DMS79 treated with DMSO at 0.1 percent for 48 hours (cell line): ENCODE data around the gene MS4A13.
"Not testable (repeated sequence)": the region's sequence is repeated elsewhere in the genome, so short reads cannot be mapped to it uniquely, and the experiment has no call there.

Experiments used
- DNase-seq: peaks from one replicate; lab custom pipeline; 2025; lab: John Stamatoyannopoulos, UW

Gene MS4A13

GRCh38 chr11:60530454-60531100, 15.4 kb downstream of the MS4A13 start:
- DNase-seq, result no peak

DNA sequence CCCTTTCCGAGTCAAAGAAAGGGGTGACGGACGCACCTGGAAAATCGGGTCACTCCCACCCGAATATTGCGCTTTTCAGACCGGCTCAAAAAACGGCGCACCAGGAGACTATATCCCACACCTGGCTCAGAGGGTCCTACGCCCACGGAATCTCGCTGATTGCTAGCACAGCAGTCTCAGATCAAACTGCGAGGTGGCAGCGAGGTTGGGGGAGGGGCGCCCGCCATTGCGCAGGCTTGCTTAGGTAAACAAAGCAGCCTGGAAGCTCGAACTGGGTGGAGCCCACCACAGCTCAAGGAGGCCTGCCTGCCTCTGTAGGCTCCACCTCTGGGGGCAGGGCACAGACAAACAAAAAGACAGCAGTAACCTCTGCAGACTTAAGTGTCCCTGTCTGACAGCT, 17.2 kb downstream of the MS4A13 start:
- not testable (repeated sequence) for DNase-seq

DNA sequence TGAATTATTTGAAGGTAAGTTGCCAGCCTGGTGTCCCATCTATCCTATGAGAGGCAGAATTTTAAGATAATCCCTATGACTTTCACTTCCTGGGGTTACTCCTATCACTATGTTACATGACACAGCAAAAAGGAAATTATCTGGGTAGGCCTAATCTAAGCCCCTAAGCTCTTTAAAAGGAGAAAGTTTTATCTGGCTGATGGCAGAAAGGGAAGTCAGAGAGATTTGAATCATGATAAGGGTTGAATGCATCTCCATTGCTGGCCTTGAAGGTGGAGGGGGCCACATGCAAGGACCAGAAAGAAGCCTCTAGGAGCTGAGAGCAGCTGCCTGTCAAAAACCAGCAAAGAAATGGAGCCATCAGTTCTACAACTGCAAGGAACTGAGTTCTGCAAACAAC, 23.4 kb downstream of the MS4A13 start:
- not testable (repeated sequence) for DNase-seq

- no peak for DNase-seq
Measured at GRCh38 chr11:60544077-60544476, 28.9 kb downstream of the MS4A13 start.

DNA sequence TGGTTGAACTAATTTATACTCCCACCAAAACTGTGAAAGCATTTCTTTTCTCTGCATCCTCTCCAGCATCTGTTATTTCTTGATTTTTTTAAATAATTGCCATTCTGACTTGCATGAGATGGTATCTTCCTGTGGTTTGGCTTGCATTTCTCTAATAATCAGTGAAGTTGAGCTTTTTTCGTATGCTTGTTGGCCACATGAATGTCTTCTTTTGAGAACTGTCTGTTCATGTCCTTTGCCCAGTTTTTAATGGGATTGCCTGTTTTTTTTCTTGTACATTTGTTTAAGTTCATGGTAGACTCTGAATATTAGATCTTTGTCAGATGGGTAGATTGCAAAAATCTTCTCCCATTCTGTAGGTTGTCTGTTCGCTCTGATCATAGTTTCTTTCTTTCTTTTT, 46.1 kb downstream of the MS4A13 start:
- no peak for DNase-seq

DNA sequence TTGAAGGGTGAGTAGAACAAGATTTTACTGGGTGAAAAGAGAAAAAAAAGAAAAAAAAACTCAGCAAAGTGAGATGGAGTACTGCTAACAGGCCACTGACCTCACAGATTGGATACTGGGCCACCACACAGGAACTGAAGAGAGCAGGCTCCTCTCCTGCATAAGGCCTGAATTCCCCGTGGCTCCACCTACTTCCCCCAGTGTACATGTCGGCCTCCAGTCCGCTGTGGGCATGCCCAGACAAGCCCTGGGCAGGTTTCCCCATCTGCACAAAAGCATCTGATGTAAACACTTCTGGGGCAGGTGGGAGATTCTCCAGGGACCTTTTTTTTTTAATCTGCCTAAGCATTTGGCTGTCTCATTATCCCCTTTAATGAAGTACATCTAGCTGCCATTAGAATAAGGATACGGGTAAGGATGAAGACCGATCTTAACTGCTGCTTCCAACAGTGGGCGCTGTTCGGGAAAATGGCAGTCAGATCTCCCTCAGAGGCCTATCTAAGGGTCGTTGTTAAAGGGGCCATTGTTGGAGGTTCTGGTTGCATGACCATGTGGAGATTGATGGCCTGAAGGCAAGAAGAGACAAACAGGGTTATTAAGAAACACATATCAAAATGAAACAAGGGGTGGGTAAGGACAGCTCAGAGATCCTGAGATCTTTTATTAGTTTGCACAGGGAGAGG, 48.5 kb downstream of the MS4A13 start:
- DNase-seq, result no peak

DNA sequence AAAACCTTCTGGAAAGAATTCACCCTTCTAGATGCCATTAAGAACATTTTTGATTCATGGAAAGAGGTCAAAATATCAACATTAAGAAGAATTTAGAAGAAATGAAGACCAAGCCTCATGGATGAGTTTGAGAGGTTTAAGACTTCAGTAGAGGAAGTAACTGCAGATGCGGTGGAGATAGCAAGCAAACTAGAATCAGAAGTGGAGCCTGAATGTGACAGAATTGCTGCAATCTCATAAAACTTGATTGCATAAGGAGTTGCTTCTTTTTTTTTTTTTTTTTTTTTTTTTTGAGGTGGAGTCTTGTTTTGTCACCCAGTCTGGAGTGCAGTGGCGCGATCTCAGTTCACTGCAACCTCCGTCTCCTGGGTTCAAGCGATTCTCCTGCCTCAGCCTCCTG, 51.6 kb downstream of the MS4A13 start:
- no peak for DNase-seq

- DNase-seq, result no peak
Measured at GRCh38 chr11:60570970-60571369, 55.8 kb downstream of the MS4A13 start.

DNA sequence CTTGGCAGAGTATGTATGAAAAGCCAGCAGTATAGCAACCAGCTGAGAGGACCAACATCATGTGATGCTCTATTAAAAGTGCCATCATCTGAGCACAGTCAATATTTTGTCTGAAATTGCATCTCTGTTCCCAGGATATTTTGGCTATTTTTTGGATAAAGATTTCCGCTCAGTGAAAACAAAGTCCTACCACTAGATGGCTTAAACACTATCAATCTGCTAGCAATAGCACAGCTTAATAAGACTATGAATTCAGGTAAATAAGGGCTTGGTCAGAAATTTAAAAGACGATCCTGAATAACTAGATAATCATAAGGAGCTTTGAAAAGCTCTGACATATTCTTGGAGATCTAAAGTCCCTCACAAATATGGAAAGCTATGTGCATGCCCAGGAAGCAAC, 74.4 kb downstream of the MS4A13 start:
- DNase-seq, result no peak
